ENCODE measurements around the gene RAPGEF5.

The RAPGEF5 gene

DNA sequence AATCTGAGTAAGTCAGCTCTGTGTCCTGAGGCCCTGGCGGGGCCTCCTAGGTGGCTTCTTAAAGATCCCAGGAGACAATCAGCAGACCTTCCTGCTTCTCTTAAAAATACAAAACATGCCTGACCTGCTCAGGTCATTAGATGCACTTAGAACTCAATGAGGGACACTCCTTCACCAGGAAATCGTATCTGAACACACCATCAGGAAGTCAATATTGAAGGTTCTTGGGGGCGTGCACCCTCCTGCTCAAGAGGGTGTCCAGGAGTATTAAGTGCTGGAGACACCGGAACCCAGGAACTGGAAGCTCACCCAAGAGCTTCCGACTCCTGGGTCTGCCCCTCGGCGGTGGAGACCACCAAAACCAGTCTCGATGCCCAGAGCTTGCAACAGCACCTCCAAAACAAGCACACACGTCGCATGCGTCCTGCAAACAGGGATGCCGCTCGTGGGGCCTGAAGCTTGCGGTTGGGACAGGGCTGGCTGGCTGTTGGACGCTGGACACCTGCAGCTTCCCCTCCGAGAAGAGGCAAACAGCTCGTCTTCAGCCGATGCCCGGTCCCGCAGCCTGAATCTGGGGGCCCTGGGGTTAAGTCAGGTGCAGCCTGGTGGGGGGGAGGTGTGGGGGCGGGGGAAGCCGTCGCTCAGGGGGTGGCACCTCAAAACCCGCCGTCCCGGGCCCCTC lies 803 bp downstream of the RAPGEF5 start:
- DNase-seq (ENCODE audit: insufficient read length, low spot score) (peak; percentile 23), FAIRE-seq (no peak)
- TF ChIP-seq, protein P1, sequence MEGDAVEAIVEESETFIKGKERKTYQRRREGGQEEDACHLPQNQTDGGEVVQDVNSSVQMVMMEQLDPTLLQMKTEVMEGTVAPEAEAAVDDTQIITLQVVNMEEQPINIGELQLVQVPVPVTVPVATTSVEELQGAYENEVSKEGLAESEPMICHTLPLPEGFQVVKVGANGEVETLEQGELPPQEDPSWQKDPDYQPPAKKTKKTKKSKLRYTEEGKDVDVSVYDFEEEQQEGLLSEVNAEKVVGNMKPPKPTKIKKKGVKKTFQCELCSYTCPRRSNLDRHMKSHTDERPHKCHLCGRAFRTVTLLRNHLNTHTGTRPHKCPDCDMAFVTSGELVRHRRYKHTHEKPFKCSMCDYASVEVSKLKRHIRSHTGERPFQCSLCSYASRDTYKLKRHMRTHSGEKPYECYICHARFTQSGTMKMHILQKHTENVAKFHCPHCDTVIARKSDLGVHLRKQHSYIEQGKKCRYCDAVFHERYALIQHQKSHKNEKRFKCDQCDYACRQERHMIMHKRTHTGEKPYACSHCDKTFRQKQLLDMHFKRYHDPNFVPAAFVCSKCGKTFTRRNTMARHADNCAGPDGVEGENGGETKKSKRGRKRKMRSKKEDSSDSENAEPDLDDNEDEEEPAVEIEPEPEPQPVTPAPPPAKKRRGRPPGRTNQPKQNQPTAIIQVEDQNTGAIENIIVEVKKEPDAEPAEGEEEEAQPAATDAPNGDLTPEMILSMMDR (IDR thresholded peaks at IDR 0.05; ENCODE audit: insufficient read depth, missing control alignments): no peak

DNA sequence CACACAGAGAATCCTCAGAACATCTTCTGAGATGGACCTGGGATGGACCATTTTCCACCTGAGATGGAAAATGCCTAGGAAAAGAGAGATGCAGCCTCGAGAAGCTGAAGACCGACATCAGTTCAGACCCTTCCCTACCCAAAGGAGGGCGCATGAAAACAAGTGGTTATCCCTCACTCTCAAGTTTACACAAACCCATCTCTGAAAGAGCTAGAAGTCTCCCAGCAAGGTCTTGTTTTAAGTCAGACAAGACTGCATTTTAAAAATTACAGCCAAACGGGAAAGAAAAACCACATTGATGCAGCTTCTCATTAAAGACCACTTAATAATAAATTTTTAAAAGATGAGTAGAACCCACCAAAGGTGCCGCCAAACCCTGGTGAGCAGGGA lies 1.3 kb downstream of the RAPGEF5 start:
- no peak for DNase-seq (ENCODE audit: insufficient read length, low spot score)
- TF ChIP-seq, protein P1 (IDR thresholded peaks at IDR 0.05; ENCODE audit: insufficient read depth, missing control alignments): no peak
- no peak for FAIRE-seq

DNA sequence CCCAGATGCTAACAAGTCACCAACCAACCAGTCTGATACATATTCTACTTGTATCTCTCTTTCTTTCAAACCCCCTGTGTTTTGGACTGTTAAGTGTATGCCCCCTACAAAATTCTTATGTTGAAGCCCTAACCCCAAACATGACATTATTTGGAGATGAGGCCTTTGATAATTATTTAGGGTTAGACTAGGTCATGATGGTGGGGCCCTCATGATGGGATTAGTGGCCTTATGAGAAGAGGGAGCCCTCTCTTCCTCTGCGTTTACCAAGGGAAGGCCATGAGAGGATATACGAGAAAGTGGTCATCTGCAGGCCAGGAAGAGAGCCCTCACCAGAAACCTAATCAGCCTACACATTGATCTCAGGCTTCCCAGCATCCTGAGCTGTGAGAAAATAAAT lies 2.5 kb downstream of the RAPGEF5 start:
- no peak for DNase-seq (ENCODE audit: insufficient read length, low spot score)
- TF ChIP-seq, protein P1 (IDR thresholded peaks at IDR 0.05; ENCODE audit: insufficient read depth, missing control alignments): no peak
- FAIRE-seq: no peak

DNA sequence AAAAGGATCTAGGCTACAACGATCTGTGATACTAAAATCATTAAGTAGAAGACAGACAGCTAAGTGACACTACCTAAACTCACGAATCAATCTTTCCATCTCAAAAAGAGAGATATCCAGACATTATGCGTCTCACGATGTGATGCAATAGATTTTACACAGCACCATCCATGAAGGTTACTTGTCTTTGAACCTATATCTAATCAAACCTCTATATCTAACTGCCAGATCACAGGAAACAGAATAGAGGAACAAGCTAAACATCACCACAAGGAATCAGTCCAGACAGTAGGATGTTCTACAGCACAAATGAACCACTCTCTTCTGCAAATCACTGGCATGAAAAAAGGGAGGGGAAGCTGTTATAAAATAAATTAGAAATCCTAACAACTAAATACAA lies 4.1 kb downstream of the RAPGEF5 start:
- TF ChIP-seq, protein P1 (IDR thresholded peaks at IDR 0.05; ENCODE audit: insufficient read depth, missing control alignments): no peak
- FAIRE-seq (no peak), DNase-seq (ENCODE audit: insufficient read length, low spot score) (no peak)

DNA sequence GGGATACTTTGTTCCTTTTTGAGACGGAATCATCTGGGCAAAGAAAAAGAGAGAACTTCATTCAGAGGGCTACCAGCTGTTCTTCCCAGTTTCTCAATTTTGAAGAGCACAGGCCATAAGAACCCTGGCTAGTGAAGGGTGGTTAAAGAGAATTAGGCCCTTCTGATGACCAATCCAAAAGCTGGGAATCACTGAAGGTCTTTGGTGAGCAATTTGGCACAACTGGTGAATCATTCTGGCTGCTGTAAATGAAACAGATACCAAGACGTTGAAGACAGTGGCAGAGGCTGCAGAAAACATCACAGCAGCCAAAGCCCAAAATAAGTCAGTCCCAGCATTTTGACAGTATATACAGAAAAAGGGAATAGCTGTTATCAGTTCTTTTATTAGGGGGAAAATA lies 5.1 kb downstream of the RAPGEF5 start:
- FAIRE-seq: peak; percentile 16

DNA sequence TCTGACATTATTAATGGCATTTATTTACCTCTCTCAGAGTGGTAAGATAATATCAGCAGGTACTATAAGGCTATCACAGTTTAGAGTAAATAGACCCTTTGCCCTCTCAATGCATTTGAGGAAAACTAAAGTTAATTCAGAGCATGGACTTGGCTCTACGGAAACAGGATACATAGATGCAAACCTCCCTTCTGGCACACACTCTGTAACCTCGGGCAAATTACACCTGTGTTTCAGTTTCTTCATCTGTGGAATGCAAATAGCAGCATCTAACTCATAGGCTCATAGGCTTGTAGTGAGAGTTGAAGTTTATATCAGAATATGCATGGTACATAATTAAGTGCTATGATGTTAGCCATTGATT lies 5.6 kb downstream of the RAPGEF5 start:
- TF ChIP-seq, protein P1 (IDR thresholded peaks at IDR 0.05; ENCODE audit: insufficient read depth, missing control alignments): no peak
- no peak for DNase-seq (ENCODE audit: insufficient read length, low spot score)
- no peak for FAIRE-seq

More for the DNA sequence above, 5.1 kb downstream of the RAPGEF5 start:
- TF ChIP-seq, protein P1 (IDR thresholded peaks at IDR 0.05; ENCODE audit: insufficient read depth, missing control alignments): no peak
- no peak for DNase-seq (ENCODE audit: insufficient read length, low spot score)

DNA sequence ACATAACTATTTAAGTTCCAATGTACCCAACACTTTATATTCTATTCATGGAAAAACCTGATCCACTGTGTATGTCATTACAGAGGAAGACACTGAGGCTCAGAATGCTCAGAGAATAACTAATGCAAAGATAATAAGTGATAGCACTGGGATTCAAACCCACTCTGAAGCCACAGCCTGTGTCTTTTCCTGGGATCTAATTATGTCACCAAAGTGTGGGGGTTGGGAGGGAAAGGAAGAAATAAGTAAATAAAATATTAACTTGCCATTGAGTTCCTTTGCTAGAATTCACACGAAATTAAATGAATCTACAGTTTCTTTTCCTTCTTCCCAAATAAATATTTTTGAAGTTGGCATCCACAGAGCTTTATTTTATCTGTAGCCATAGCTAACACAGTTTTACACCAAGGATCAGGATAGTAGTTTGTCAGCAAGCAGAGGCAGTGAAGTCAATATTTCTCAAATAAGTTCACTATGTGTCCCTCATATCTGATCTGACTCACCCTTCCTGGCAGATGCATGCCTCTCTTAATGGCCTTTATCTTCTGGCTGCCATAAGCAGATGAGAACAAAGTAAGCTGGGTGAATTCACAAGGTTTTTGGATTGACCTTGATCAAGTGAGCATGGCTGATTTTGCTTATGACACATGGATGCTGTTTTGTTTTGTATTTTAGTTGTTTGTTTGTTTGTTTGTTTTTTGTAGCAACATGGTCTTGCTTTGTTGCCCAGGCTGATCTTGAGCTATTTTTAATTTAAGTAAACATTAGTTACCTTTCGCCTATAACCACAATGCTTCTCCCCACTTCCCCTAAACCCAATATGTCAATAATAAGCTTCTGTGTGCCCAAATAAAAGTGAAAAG lies 6.3 kb downstream of the RAPGEF5 start:
- no peak for DNase-seq (ENCODE audit: insufficient read length, low spot score)
- TF ChIP-seq, protein P1 (IDR thresholded peaks at IDR 0.05; ENCODE audit: insufficient read depth, missing control alignments): no peak
- peak; percentile 44 for FAIRE-seq

Data from D721Med (cell line).